Fibroblast of lung (primary cell): ENCODE measurements around the gene HOMEZ.

Experiments
- EZH2 ChIP-seq: IDR thresholded peaks from 2 replicates; pipeline ENCODE4 v1.5.1; 2012; ENCODE audit warnings: low read length, control low read depth, mild to moderate bottlenecking; ENCODE audit errors: missing control alignments
- TF ChIP-seq, protein P1 (sequence below), 2 donors: IDR thresholded peaks in 1 of 2; conservative IDR thresholded peaks in 1 of 2; 1 replicate in 1 of 2; 2 replicates in 1 of 2; pipeline ENCODE4 v1.5.1; 2011 to 2012; ENCODE audit warnings: low read length in 2 of 2, control low read depth in 1 of 2, inconsistent platforms in 1 of 2, low read depth in 1 of 2, mild to moderate bottlenecking in 1 of 2

DNA sequence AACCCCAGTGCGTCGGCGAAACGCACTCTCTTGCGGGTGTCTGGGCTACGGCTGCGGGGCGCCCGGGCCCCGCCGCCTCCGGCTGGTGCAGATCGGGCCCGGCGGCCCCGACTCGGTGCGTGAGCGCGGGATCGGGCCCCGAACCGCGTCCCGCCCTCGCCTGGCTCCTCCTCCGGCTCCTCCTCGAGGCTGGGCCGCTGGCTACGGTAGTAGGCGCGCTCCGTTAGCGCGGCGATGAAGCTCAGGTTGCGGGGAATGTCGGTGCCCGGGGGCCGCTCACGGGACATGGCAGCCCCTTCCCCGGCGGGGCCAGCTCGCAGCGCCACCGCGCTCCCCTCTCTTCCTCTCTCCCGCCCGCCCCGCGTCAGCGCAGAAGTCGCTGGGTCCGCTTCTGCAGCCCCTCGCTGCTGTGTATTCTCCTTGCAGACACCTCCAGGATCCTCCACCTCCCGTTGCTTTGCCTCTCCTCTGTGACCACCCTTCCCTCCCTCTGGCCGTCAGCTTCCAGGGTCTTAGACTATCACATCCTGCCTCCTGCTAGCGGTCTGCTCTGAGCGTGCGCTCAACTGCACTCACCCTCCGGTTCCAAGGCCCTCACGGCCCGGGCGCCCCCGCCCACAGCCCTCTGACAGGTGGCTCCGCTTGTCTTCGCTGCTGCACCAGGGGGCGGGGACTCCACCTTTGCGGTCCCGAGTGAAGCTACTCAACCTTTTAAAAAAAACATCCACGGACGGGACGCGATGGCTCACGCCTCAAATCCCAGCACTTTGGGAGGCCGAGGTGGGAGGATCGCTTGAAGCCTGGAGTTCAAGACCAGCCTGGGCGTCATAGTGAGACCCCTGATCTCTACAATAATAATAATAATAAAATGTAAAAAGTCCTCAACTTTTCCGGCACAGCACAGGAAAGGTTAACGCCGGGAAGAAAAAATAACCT, 16.6 kb upstream of the HOMEZ start, which contains the start of gene PPP1R3E:
- TF ChIP-seq, protein P1, sequence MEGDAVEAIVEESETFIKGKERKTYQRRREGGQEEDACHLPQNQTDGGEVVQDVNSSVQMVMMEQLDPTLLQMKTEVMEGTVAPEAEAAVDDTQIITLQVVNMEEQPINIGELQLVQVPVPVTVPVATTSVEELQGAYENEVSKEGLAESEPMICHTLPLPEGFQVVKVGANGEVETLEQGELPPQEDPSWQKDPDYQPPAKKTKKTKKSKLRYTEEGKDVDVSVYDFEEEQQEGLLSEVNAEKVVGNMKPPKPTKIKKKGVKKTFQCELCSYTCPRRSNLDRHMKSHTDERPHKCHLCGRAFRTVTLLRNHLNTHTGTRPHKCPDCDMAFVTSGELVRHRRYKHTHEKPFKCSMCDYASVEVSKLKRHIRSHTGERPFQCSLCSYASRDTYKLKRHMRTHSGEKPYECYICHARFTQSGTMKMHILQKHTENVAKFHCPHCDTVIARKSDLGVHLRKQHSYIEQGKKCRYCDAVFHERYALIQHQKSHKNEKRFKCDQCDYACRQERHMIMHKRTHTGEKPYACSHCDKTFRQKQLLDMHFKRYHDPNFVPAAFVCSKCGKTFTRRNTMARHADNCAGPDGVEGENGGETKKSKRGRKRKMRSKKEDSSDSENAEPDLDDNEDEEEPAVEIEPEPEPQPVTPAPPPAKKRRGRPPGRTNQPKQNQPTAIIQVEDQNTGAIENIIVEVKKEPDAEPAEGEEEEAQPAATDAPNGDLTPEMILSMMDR (conservative IDR thresholded peaks at IDR 0.05 in 1 of 2, IDR thresholded peaks at IDR 0.05 in 1 of 2; ENCODE audit: low read depth in 1 of 2, low read length in 2 of 2) = no peak
- no peak for TF ChIP-seq EZH2
